ENCODE data around the gene FAM107B. TPM values are rescaled to one million over a fixed set of nuclear protein-coding genes. Genes with fewer than 3 reads are reported as not detected.

FAM107B gene
- total RNA-seq, 1 donor from 2014 or later, result 40.7 TPM

GRCh38 chr10:14810969-14811953 is 36.6 kb upstream of the FAM107B start:
- H3K9me3 Mint-ChIP-seq (ENCODE audit: unreplicated experiment), result no peaks in the 10 kb centered on the region
- no peak overlapping the region for H3K27ac Mint-ChIP-seq (ENCODE audit: unreplicated experiment)
- H3K4me3 Mint-ChIP-seq (ENCODE audit: unreplicated experiment), result no peak overlapping the region
- H3K27me3 Mint-ChIP-seq (ENCODE audit: unreplicated experiment), result peaks cover 15% of the 10 kb centered on the region
- H3K4me1 Mint-ChIP-seq (ENCODE audit: unreplicated experiment), result no peaks in the 10 kb centered on the region
- H3K36me3 Mint-ChIP-seq (ENCODE audit: unreplicated experiment), result no peaks in the 10 kb centered on the region
- TF ChIP-seq CTCF (IDR thresholded peaks at IDR 0.05), result peak; percentile 8
- no peak for DNase-seq (ENCODE audit: extremely low spot score, unreplicated experiment)

GRCh38 chr10:14806318-14806717 is 31.6 kb upstream of the FAM107B start:
- peaks cover 24% of the 10 kb centered on the region for H3K27me3 Mint-ChIP-seq (ENCODE audit: unreplicated experiment)
- no peak overlapping the region for H3K4me3 Mint-ChIP-seq (ENCODE audit: unreplicated experiment)
- peaks cover 2% of the 10 kb centered on the region for H3K36me3 Mint-ChIP-seq (ENCODE audit: unreplicated experiment)
- no peaks in the 10 kb centered on the region for H3K4me1 Mint-ChIP-seq (ENCODE audit: unreplicated experiment)
- TF ChIP-seq CTCF (IDR thresholded peaks at IDR 0.05), result no peak
- H3K27ac Mint-ChIP-seq (ENCODE audit: unreplicated experiment), result no peak overlapping the region
- no peaks in the 10 kb centered on the region for H3K9me3 Mint-ChIP-seq (ENCODE audit: unreplicated experiment)
- no peak for DNase-seq (ENCODE audit: extremely low spot score, unreplicated experiment)

- Mint-ChIP-seq H3K4me1 (ENCODE audit: unreplicated experiment) (no peaks in the 10 kb centered on the region), H3K9me3 (ENCODE audit: unreplicated experiment) (no peaks in the 10 kb centered on the region), H3K27me3 (ENCODE audit: unreplicated experiment) (peaks cover 38% of the 10 kb centered on the region), H3K36me3 (ENCODE audit: unreplicated experiment) (peaks cover 2% of the 10 kb centered on the region), H3K4me3 (ENCODE audit: unreplicated experiment) (no peak overlapping the region), H3K27ac (ENCODE audit: unreplicated experiment) (no peak overlapping the region)
- DNase-seq (ENCODE audit: extremely low spot score, unreplicated experiment), result no peak
- no peak for TF ChIP-seq CTCF (IDR thresholded peaks at IDR 0.05)
These were observed 29.1 kb upstream of the FAM107B start for GRCh38 chr10:14803827-14804226.

GRCh38 chr10:14801723-14802122 is 27.0 kb upstream of the FAM107B start:
- no peak for DNase-seq (ENCODE audit: extremely low spot score, unreplicated experiment)
- no peaks in the 10 kb centered on the region for H3K4me1 Mint-ChIP-seq (ENCODE audit: unreplicated experiment)
- H3K4me3 Mint-ChIP-seq (ENCODE audit: unreplicated experiment), result no peak overlapping the region
- H3K9me3 Mint-ChIP-seq (ENCODE audit: unreplicated experiment), result no peaks in the 10 kb centered on the region
- H3K27me3 Mint-ChIP-seq (ENCODE audit: unreplicated experiment), result peaks cover 39% of the 10 kb centered on the region
- peaks cover 2% of the 10 kb centered on the region for H3K36me3 Mint-ChIP-seq (ENCODE audit: unreplicated experiment)
- no peak for TF ChIP-seq CTCF (IDR thresholded peaks at IDR 0.05)
- no peak overlapping the region for H3K27ac Mint-ChIP-seq (ENCODE audit: unreplicated experiment)

- Mint-ChIP-seq H3K27ac (ENCODE audit: unreplicated experiment) (no peak overlapping the region), H3K9me3 (ENCODE audit: unreplicated experiment) (no peaks in the 10 kb centered on the region), H3K36me3 (ENCODE audit: unreplicated experiment) (peaks cover 2% of the 10 kb centered on the region), H3K27me3 (ENCODE audit: unreplicated experiment) (peaks cover 35% of the 10 kb centered on the region), H3K4me3 (ENCODE audit: unreplicated experiment) (no peak overlapping the region), H3K4me1 (ENCODE audit: unreplicated experiment) (no peaks in the 10 kb centered on the region)
- no peak for DNase-seq (ENCODE audit: extremely low spot score, unreplicated experiment)
- no peak for TF ChIP-seq CTCF (IDR thresholded peaks at IDR 0.05)
These were observed 25.7 kb upstream of the FAM107B start for GRCh38 chr10:14800397-14800796.
